Duodenal mucosa (tissue), 2 donors: ENCODE results near the gene ZBTB39.

ENCODE experiments used
- H3K27ac ChIP-seq: one replicate; pipeline ENCODE4 v1.7.0; 2013; ENCODE audit warnings: low read depth, low read length
- H3K27me3 ChIP-seq, 2 donors: one replicate each; pipeline ENCODE4 v1.7.0; 2013; ENCODE audit warnings: low read length in 2 of 2, control low read depth in 1 of 2; ENCODE audit not compliant: insufficient read depth in 2 of 2, control insufficient read depth in 1 of 2
- H3K36me3 ChIP-seq, 2 donors: one replicate each; pipeline ENCODE4 v1.7.0; 2013; ENCODE audit warnings: low read length in 2 of 2, control low read depth in 1 of 2; ENCODE audit not compliant: insufficient read depth in 2 of 2, control insufficient read depth in 1 of 2
- H3K4me1 ChIP-seq, 2 donors: one replicate each; pipeline ENCODE4 v1.7.0; 2013; ENCODE audit warnings: low read length in 2 of 2, control low read depth in 1 of 2; ENCODE audit not compliant: insufficient read depth in 2 of 2, control insufficient read depth in 1 of 2
- H3K4me3 ChIP-seq, 2 donors: one replicate each; pipeline ENCODE4 v1.7.0; 2013; ENCODE audit warnings: low read length in 2 of 2, low read depth in 1 of 2
- H3K9ac ChIP-seq, 2 donors: one replicate each; pipeline ENCODE4 v1.7.0; 2013; ENCODE audit warnings: low read length in 2 of 2, low read depth in 1 of 2
- H3K9me3 ChIP-seq, 2 donors: one replicate each; pipeline ENCODE4 v1.7.0; 2013; ENCODE audit warnings: low read length in 2 of 2, control low read depth in 1 of 2; ENCODE audit not compliant: control insufficient read depth in 1 of 2

Gene ZBTB39

DNA sequence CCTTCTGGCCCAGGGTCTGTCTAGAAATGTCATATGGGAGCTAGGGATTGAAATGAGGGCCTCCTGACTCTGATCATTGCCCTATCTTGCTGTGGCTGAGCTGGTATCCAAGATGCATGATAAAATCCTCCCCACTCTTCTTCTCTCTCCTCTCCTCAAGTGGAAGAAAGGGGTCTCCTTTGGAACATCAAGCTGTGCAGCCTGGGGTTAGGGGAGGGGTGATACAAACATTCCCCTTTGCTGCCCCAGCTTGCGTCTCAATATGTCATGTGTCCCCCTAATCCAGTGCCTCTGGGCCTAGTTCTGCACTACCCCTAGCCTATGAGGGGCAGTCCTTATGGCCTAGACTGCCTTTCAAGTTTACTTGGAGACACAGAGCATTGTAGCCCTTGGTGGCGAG lies 57.5 kb downstream of the ZBTB39 start:
- H3K9ac ChIP-seq: no peak overlapping the region
- H3K27me3 ChIP-seq: no peaks in the 10 kb centered on the region
- H3K27ac ChIP-seq: no peak overlapping the region
- no peaks in the 10 kb centered on the region for H3K9me3 ChIP-seq
- H3K4me1 ChIP-seq: no peaks in the 10 kb centered on the region
- no peaks in the 10 kb centered on the region for H3K36me3 ChIP-seq
- H3K4me3 ChIP-seq: no peak overlapping the region
